ENCODE results near the gene SRGAP2.
"Not testable (repeated sequence)": the region's sequence is repeated elsewhere in the genome, so short reads cannot be mapped to it uniquely, and the experiment has no call there.

Gene SRGAP2

GRCh38 chr1:206252680-206253335 is 49.5 kb downstream of the SRGAP2 start:
- DNase-seq: not testable (repeated sequence)

All from RPMI8226 (cell line).